HepG2 (cell line): ENCODE results near the gene RORB. TPM values are rescaled to one million over a fixed set of nuclear protein-coding genes. Genes with fewer than 3 reads are reported as not detected.

Source experiments
- ATAC-seq: fragments of 200-7000 bp; cut with Tn5 transposase; 3 replicates; pipeline ENCODE4 v1.9.1; 2020; ENCODE audit warnings: mild to moderate bottlenecking, moderate library complexity
- BruUV-seq: library from RNA; stranded (reverse); fragments of 400-500 nt; replicated peaks from 2 replicates; lab custom pipeline; 2021; lab: Mats Ljungman, UMichigan
- CTCF ChIA-PET: fragments of 300-600 bp; formaldehyde crosslinking; extraction: SDS; loops from one replicate; lab custom pipeline; 2021; ENCODE audit warnings: low total read pairs, inconsistent platforms, low intra/inter-chr PET ratio; lab: Yijun Ruan, JAX
- POLR2A ChIA-PET: fragments of 350-600 bp; sonication (Branson Sonifier 250); formaldehyde crosslinking; loops from one replicate; lab custom pipeline; 2020; ENCODE audit warnings: antibody characterized with exemption, inconsistent platforms; lab: Yijun Ruan, JAX
- DNase-seq: peaks from one replicate; pipeline ENCODE4 v3.0.0-alpha.2; 2015; ENCODE audit warnings: low spot score
- FAIRE-seq: peaks from 3 replicates; lab custom pipeline; 2011; peaks lifted over from hg19 to GRCh38; lab: Jason Lieb, UNC
- H2AFZ ChIP-seq: one replicate; pipeline ENCODE4 v1.6.1; 2011; ENCODE audit warnings: low read length, inconsistent platforms
- H3K27ac ChIP-seq: fragments of 300-600 bp; 3 replicates; pipeline ENCODE4 v1.8.0; 2011; ENCODE audit warnings: mixed run types, mild to moderate bottlenecking, mixed read lengths, low read length, inconsistent platforms; ENCODE audit not compliant: insufficient read depth; ENCODE audit errors: extremely low read length
- H3K27me3 ChIP-seq, 2 experiments: fragments of 200-600 bp in 1 of 2; 2 replicates in 1 of 2; 3 replicates in 1 of 2; pipeline versions ENCODE4 v1.6.0 to v1.8.0; 2011; ENCODE audit warnings: low read length in 2 of 2, mild to moderate bottlenecking in 2 of 2, moderate library complexity in 2 of 2, inconsistent platforms in 1 of 2; ENCODE audit not compliant: insufficient read depth in 2 of 2, control insufficient read depth in 1 of 2
- H3K36me3 ChIP-seq, 2 experiments: fragments of 200-600 bp in 1 of 2; replicated peaks in 1 of 2; 2 replicates in 1 of 2; 3 replicates in 1 of 2; pipeline versions ENCODE4 v1.5.1 to v1.8.0; 2011; ENCODE audit warnings: low read length in 2 of 2, inconsistent platforms in 1 of 2; ENCODE audit not compliant: insufficient read depth in 2 of 2, control insufficient read depth in 1 of 2
- H3K4me1 ChIP-seq: 2 replicates; pipeline ENCODE4 v1.5.1; 2012; ENCODE audit warnings: low read length, inconsistent platforms; ENCODE audit not compliant: insufficient read depth
- H3K4me2 ChIP-seq: 2 replicates; pipeline ENCODE4 v1.6.0; 2011; ENCODE audit warnings: low read depth, low read length, inconsistent platforms
- H3K4me3 ChIP-seq, 3 experiments: fragments of 200-600 bp in 1 of 3; sonication (generic), shearing (Covaris generic) in 1 of 3; replicated peaks in 1 of 3; 2 replicates each; pipeline ENCODE4 v1.5.1; 2011 to 2016; ENCODE audit warnings: low read length in 3 of 3, inconsistent platforms in 2 of 3, low read depth in 2 of 3, mild to moderate bottlenecking in 2 of 3, control low read depth in 1 of 3, mixed read lengths in 1 of 3; ENCODE audit not compliant: insufficient read depth in 1 of 3
- H3K79me2 ChIP-seq: one replicate; pipeline ENCODE4 v1.6.1; 2011; ENCODE audit warnings: low read length, inconsistent platforms; ENCODE audit not compliant: insufficient read depth
- H3K9ac ChIP-seq: 2 replicates; pipeline ENCODE4 v1.6.0; 2011; ENCODE audit warnings: mild to moderate bottlenecking, low read depth, low read length, inconsistent platforms; ENCODE audit not compliant: insufficient read depth
- H3K9me3 ChIP-seq: 2 replicates; pipeline ENCODE4 v1.5.1; 2012; ENCODE audit warnings: mild to moderate bottlenecking, low read length
- H4K20me1 ChIP-seq: 2 replicates; pipeline ENCODE4 v1.6.0; 2011; ENCODE audit warnings: inconsistent platforms, mild to moderate bottlenecking, low read length, moderate library complexity; ENCODE audit not compliant: insufficient read depth
- ATF1 ChIP-seq: IDR thresholded peaks from 2 replicates; pipeline ENCODE4 v1.6.1; 2016; ENCODE audit warnings: mild to moderate bottlenecking, control low read depth
- ATF7-NPFF ChIP-seq: sonication (generic); formaldehyde crosslinking; IDR thresholded peaks from 2 replicates; pipeline ENCODE4 v1.8.1; 2023; ENCODE audit warnings: mild to moderate bottlenecking, low read depth, missing genetic modification reagents, moderate library complexity
- FOXC1 ChIP-seq: sonication (generic); formaldehyde crosslinking; IDR thresholded peaks from 2 replicates; pipeline ENCODE4 v1.8.0; 2022; ENCODE audit warnings: mild to moderate bottlenecking, missing genetic modification reagents, borderline replicate concordance
- GZF1 ChIP-seq: sonication (generic); formaldehyde crosslinking; IDR thresholded peaks from 2 replicates; pipeline ENCODE4 v1.5.1; 2020; ENCODE audit warnings: mild to moderate bottlenecking, missing genetic modification reagents
- HIC2 ChIP-seq: sonication (generic); formaldehyde crosslinking; IDR thresholded peaks from 2 replicates; pipeline ENCODE4 v1.9.0; 2022; ENCODE audit warnings: low read depth, missing genetic modification reagents
- HNF1A ChIP-seq, 2 experiments: sonication (generic) in 1 of 2; formaldehyde crosslinking in 1 of 2; IDR thresholded peaks; 2 replicates each; pipeline versions ENCODE4 v1.4.0 to v1.6.1; 2016 to 2020; ENCODE audit warnings: borderline replicate concordance in 1 of 2, low read depth in 1 of 2, mild to moderate bottlenecking in 1 of 2, missing genetic modification reagents in 1 of 2
- KDM4B ChIP-seq: sonication (generic); formaldehyde crosslinking; IDR thresholded peaks from 2 replicates; pipeline ENCODE4 v1.4.0; 2020; ENCODE audit warnings: missing genetic modification reagents
- RAD21 ChIP-seq: fragments of 450-650 bp; formaldehyde crosslinking; IDR thresholded peaks from 2 replicates; pipeline ENCODE4 v1.5.0; 2020; ENCODE audit warnings: mild to moderate bottlenecking
- TRIM22 ChIP-seq: fragments of 450-650 bp; IDR thresholded peaks from 2 replicates; pipeline ENCODE4 v1.6.1; 2017
- ZNF124 ChIP-seq: sonication (generic); formaldehyde crosslinking; IDR thresholded peaks from 2 replicates; pipeline ENCODE4 v1.4.0; 2020; ENCODE audit warnings: missing genetic modification reagents
- ZNF496 ChIP-seq: sonication (generic); formaldehyde crosslinking; IDR thresholded peaks from 2 replicates; pipeline ENCODE4 v1.8.1; 2023; ENCODE audit warnings: mild to moderate bottlenecking, moderate library complexity, missing genetic modification reagents; ENCODE audit not compliant: insufficient replicate concordance
- ZNF510 ChIP-seq: sonication (generic); formaldehyde crosslinking; IDR thresholded peaks from 2 replicates; pipeline ENCODE4 v1.4.0; 2020; ENCODE audit warnings: low read depth, mild to moderate bottlenecking, missing genetic modification reagents
- WGBS: methylation state at CpG from one replicate; pipeline ENCODE4 v1.1.6; 2017; ENCODE audit warnings: low lambda C conversion rate; 5-methylcytosine and 5-hydroxymethylcytosine counted together
- in situ Hi-C: cut with HindIII; loops from 2 replicates; pipeline ENCODE4 v1.10.0; 2017; ENCODE audit warnings: low pct_unique_long_range_greater_than_20kb; ENCODE audit not compliant: extremely low pct_ligation_motif_present
- intact Hi-C: fragments of 100-400 bp; cut with micrococcal nuclease; formaldehyde crosslinking; loops from one replicate; pipeline ENCODE4 v1.10.0; 2022; ENCODE audit not compliant: unreplicated experiment
- polyA plus RNA-seq, 8 experiments: library from polyadenylated mRNA; depleted of rRNA in 3 of 8; stranded (reverse) in 7 of 8; unstranded in 1 of 8; fragments of >200 nt; fragmentation: Illumina TruSeq in 4 of 8; extraction: Trizol in 4 of 8; gene quantifications; 2 replicates each; pipeline versions ENCODE4 v1.2.1 to v1.2.3, GENCODE V29; 2011 to 2016; ENCODE audit warnings: low read depth in 4 of 8, missing spikeins in 1 of 8, mixed read lengths in 1 of 8; ENCODE audit not compliant: insufficient read depth in 1 of 8
- total RNA-seq, 5 experiments: library from RNA; depleted of rRNA; stranded (reverse); fragments of >200 nt; fragmentation: Illumina TruSeq; extraction: Trizol; gene quantifications; 2 replicates each; pipeline ENCODE4 v1.2.3, GENCODE V29; 2016; ENCODE audit warnings: low read depth in 1 of 5

The RORB gene
- total and polyA plus RNA-seq, 2 of the 13 experiments (the other 11 are each of a cell fraction or from before 2014, with no cell fraction given): not detected

GRCh38 chr9:74697535-74697934, 200.4 kb downstream of the RORB start:
- no TSS peak for BruUV-seq
- no peaks in the 10 kb centered on the region for H3K9me3 ChIP-seq
- no peaks in the 10 kb centered on the region for H3K36me3 ChIP-seq
- H3K27ac ChIP-seq: no peak overlapping the region
- H3K79me2 ChIP-seq: no peaks in the 10 kb centered on the region
- in situ Hi-C loops (no loop called here), intact Hi-C loops (no loop called here)
- ATAC-seq: no peak
- DNase-seq: no peak
- no peaks in the 10 kb centered on the region for H4K20me1 ChIP-seq
- CTCF ChIA-PET: no interaction called here
- no peaks in the 10 kb centered on the region for H3K4me1 ChIP-seq
- no peak overlapping the region for H3K4me3 ChIP-seq
- WGBS: 0% methylated on average over 2 of the region's 2 CpGs
- no peaks in the 10 kb centered on the region for H3K27me3 ChIP-seq
- FAIRE-seq: no peak
- TF ChIP-seq ZNF124 (CRISPR knock-in tag) (no peak), TRIM22 (no peak), RAD21 (CRISPR knock-in tag) (no peak), KDM4B (CRISPR knock-in tag) (no peak), ZNF496 (CRISPR knock-in tag) (no peak), ATF7-NPFF (CRISPR knock-in tag) (no peak)
- TF ChIP-seq, all 625 proteins: peak for 0
- H3K4me2 ChIP-seq: no peak overlapping the region
- POLR2A ChIA-PET: no interaction called here
- H2AFZ ChIP-seq: no peak overlapping the region
- H3K9ac ChIP-seq: no peak overlapping the region

GRCh38 chr9:74711341-74711740, 214.2 kb downstream of the RORB start:
- Histone ChIP-seq H3K27me3 (no peaks in the 10 kb centered on the region), H3K27ac (no peak overlapping the region), H3K79me2 (no peaks in the 10 kb centered on the region), H3K9ac (no peak overlapping the region), H3K4me3 (no peak overlapping the region), H3K4me1 (no peaks in the 10 kb centered on the region), H3K9me3 (no peaks in the 10 kb centered on the region), H4K20me1 (no peaks in the 10 kb centered on the region), H2AFZ (no peak overlapping the region), H3K36me3 (no peaks in the 10 kb centered on the region), H3K4me2 (no peak overlapping the region)
- ChIA-PET POLR2A (no interaction called here), CTCF (no interaction called here)
- ATAC-seq: no peak
- in situ Hi-C loops (no loop called here), intact Hi-C loops (no loop called here)
- no TSS peak for BruUV-seq
- WGBS: 19% methylated on average over 5 of the region's 5 CpGs
- no peak for DNase-seq
- FAIRE-seq: no peak
- no peak for TF ChIP-seq ZNF510 (CRISPR knock-in tag)
- no peak for TF ChIP-seq HIC2
- no peak for TF ChIP-seq HNF1A (IDR thresholded peaks at IDR 0.05; ENCODE audit: low read depth)
- TF ChIP-seq HNF1A (CRISPR knock-in tag; IDR thresholded peaks at IDR 0.05; ENCODE audit: borderline replicate concordance): no peak
- no peak for TF ChIP-seq GZF1 (CRISPR knock-in tag)
- no peak for TF ChIP-seq ATF1 (CRISPR knock-in tag)
- TF ChIP-seq FOXC1: no peak
